Amygdala (tissue), 56 donors: ENCODE data around the gene VWCE.
"Not testable (repeated sequence)": the region's sequence is repeated elsewhere in the genome, so short reads cannot be mapped to it uniquely, and the experiment has no call there.

Source experiments
- DNase-seq, 56 donors: peaks; one replicate each; lab custom pipeline; 2025; lab: John Stamatoyannopoulos, UW

Gene VWCE

DNA sequence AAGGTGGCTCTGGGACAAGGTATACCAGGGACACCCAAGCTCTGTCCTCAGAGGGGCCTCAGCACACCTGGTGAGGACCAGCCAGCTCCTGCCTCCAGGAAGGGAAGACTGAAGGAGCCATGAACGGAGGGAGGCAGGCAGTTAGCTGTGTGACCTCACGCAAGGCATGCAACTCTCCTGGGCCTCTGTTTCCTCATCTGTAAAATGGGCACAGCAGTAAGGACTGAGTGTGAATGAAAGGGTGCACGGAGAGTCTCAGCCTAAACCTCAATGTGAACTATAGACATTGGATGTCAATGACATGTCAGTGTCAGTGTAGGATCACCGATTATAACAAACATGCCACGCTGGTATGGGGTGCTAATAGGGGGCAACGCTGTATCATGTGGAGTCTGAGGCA lies 35.8 kb downstream of the VWCE start:
- no peak for DNase-seq

DNA sequence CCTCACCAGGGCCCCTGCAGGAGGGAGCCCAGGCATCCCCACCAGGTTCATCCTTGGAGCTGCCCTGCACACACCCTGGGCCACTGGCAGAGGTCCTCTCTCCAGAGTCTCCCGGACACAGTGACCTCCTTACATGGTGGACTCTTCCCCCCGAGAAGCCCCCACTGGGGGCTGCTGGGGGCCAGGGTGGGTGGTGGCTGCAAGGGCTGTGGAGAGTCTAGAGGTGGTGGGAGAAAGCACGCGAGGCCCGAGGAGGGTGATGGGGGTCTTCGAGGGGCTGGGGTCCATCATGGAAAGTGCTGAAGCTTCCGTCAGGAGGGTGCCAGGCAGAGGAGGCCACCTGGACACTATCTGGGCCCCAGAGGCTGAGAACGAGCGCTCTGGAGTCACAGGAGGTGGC lies 36.6 kb downstream of the VWCE start:
- no peak for DNase-seq

DNA sequence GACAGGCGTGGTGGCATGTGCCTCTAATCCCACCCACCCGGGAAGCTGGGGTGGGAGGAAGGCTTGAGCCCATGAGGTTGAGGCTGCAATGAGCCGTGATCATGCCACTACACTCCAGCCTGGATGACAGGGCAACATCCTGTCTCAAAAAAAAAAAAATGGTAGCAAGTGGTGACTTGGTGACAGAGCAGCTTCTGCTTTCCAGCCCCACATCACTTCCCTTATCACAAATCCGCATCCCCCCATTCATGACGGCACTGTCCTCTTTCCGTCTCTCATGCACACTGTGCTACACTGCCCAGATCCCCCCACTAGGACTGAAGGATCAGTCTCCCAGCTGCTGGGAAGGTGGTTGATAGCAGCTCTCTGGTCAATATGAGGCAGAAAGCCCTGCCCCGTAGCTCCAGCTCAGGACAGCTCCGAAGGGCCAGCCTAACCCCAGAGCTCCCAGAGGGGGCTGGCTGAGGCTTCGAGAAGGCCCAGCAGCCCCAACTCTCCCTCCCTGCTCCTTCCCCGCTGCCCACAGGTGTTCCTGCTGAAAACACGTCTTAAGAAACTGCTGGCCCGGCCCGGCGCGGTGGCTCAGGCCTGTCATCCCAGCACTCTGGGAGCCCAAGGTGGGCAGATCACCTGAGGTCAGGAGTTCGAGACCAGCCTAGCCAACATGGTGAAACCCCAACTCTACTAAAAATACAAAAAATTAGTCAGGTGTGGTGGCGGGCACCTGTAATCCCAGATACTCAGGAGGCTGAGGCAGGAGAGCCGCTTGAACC lies 38.2 kb downstream of the VWCE start:
- no peak for DNase-seq

DNA sequence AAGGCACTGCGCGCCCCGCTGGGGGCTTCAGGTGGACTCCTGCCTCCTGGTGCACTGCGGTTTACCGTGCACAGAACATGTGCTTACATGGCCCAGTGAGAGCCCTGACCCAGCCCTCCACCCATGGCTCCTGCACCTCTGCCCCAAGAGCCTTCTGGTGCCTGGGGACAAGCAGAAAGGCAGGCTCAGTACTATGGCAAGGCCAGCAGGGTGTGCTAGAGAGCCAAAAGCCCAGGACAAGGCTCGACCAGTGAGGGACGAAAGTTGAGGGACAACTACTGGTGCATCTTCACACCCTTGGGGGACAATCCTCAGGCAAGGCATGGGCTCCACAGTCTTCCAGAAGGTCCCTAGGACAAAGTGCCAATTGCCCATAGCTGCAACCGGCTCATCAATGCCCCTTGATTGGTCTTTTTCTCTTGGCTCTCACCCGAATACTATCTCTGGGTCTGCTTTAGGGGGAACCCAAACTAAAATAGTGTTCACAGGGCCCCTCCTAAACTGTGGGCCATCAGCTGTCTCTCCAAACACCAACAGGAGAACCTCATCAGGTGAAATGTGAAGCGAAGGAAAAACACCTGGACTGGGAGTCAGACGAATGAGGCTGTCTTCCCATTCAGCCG lies 40.6 kb downstream of the VWCE start:
- peak in 35 of 56 donors; percentile 2 to 56 (median 23) for DNase-seq

DNA sequence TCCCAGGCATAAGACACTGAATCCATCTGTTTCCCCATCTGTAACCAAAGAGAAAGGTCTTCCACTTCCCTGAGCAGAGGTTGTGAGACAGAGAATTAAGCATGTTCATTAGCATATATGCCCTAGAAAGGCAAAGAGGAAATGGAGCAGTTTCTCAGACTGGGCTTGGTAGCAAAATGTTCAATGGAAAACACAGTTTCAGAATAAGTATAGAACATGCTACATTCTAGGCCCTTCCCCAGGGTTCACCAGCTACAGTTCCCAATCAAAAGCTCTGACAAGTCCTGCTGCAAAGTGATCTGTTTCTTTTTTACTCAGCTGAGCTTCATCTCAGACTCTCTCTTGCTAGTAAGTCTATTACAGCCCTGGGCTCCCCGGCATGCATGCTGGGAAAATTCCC lies 42.8 kb downstream of the VWCE start:
- not testable (repeated sequence) for DNase-seq

DNA sequence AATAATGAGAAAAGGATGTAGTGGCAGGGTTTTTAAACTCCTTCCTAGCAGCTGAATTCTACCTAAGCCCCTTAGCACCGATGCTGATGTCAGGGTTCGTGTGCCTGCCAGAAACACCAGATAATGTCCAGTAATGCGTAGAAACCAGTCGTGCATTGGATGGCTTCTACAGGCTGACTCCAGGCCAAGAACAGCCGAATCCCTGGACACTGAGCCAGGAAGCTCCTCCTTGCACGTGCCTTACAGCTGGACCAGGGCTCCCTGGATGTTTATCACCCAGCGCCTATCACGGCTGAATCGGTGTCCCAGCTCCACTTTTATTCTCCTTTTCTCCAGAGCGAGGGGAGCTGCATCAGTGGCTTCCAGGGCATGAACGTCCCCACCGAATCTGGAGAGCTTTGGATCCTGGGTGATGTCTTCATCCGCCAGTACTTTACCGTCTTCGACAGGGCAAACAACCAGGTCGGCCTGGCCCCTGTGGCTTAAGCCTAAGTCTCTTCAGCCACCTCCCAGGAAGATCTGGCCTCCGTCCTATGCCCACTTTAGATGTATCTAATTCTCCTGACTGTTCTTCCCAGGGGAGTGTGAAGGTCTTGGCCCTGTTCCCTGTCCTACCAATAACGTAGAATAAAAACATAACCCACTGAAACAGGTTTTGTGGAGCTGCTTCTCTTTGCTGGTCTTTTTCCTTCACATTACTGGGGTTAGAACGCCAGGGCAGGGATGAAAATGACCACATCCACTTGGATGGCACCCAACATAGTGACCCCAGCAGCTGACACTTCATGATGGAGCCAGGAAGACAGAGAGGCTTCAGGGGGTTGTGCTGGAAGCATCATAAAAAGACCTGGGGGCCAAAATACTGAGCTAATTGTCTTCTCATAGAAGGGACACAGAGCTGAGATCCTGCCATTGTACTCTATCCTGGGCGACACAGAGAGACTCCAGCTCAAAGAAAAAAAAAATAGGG lies 44.0 kb downstream of the VWCE start:
- DNase-seq = not testable (repeated sequence)

DNA sequence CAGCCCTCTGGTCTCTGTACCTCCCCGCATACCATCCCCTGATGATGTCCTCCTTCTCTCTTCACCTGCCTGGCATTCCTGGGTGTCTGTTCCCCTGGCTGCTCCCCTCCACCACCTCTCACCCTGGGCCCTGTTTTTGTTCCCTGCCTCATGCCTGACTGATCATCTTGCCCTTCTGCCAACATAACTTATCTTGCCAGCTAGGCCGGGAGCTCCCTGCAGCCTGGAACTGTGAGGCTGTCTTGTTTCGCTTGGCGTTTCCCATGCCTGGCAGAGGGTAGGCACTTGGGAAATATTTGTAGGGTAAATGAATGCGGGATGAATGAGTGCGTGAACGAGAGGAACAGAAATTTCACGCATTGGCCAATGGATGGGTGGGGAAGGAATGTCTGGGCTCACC lies 45.9 kb downstream of the VWCE start:
- DNase-seq = not testable (repeated sequence)

DNA sequence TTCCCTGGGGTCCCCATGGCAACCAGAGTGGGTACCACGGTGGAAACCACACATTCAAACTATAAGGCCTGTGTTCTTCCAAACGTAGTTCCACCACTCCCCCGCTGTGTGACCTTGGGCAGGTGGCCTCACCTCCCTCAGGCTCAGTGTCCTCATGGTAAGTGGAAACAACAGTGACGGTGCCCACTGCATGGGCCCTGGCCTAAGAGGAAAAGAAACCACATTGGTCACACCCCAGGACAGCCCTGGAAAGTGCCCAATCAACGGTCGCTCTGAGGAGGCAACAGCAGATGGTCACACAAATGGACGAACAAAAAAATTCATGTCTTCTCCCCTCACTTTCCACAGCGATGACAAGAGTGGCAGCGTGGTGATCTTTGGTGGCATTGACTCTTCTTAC lies 47.0 kb downstream of the VWCE start:
- DNase-seq = not testable (repeated sequence)

GRCh38 chr11:61245284-61245964 lies 49.7 kb downstream of the VWCE start:
- not testable (repeated sequence) for DNase-seq

- DNase-seq = not testable (repeated sequence)
Measured at GRCh38 chr11:61241526-61241925, 53.6 kb downstream of the VWCE start.

DNA sequence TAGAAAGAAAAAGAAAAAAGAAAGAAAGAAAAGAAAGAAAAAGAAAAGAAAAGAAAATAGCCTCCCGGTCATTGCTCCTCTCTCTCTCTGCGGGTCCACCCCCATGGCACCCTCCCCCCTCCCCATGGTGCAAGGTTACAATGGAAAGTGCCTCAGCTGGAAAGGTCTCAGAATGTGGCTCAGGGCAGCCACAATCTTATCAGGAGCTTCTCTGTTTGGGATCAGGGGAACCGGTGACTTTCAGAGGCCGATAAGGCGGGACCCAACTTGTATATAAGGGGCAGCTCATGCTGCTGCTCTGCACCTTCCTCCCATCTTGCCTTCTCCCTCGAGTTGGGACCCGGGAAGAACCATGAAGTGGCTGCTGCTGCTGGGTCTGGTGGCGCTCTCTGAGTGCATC lies 54.2 kb downstream of the VWCE start, which contains the start of gene PGA5:
PGA5 (plus strand) TSS at position 301 of the 400 bp plus-strand sequence; CDS start at position 353, 52 bp downstream.
- DNase-seq = not testable (repeated sequence)

DNA sequence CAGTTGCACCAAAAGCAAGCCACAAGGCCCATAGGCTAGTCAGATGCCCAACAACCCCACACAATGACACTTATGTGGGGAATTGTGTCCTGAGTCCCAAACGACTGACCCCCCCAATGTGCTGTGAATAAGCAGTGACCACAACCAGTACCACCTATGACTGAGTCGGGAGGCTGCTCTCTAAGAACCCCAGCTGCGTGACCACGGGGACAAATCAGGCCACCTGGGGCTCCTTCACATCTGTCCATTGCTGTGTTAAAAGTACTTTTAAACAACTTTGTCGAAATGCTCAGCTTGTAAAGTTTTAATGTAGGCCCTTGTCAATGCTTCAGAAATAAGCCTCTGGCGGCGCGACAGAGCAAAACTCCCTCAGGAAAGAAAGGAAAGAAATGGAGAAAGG lies 54.8 kb downstream of the VWCE start:
- DNase-seq = not testable (repeated sequence)

DNA sequence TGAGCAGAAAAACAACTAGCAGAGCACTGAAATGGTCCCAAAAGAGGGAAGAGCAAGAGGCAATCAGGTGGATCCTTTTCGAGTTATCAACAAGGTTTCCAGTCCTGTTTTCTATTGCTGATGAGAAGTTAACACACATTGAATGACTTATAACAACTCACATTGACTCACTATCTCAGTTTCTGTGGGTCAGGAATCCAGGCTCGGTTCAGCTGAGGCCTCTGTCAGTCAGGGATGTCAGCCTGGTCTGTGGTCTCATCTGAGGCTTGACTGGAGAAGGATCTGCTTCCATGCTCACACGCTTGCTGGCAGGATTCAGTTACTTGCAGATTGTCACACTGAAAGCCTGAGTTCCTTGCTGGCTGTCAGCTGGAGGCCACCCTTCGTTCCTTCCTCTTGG lies 58.0 kb downstream of the VWCE start:
- DNase-seq = not testable (repeated sequence)

DNA sequence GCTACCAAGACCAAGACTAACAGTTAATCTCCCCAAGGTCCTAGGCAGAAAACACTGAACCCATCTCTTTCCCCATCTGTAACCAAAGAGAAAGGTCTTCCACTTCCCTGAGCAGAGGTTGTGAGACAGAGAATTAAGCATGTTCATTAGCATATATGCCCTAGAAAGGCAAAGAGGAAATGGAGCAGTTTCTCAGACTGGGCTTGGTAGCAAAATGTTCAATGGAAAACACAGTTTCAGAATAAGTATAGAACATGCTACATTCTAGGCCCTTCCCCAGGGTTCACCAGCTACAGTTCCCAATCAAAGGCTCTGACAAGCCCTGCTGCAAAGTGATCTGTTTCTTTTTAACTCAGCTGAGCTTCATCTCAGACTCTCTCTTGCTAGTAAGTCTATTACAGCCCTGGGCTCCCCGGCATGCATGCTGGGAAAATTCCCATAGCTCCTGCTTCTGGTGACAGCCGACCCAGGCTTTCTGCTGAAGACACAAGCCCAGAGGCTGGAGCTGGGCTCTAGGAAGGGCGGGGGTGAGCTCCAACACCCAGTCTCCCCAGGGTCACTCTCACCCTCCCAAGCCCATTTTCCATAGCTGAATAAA lies 62.5 kb downstream of the VWCE start:
- not testable (repeated sequence) for DNase-seq

DNA sequence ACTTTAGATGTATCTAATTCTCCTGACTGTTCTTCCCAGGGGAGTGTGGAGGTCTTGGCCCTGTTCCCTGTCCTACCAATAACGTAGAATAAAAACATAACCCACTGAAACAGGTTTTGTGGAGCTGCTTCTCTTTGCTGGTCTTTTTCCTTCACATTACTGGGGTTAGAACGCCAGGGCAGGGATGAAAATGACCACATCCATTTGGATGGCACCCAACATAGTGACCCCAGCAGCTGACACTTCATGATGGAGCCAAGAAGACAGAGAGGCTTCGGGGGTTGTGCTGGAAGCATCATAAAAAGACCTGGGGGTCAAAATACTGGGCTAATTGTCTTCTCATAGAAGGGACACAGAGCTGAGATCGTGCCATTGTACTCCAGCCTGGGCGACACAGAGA lies 63.5 kb downstream of the VWCE start:
- DNase-seq = not testable (repeated sequence)

DNA sequence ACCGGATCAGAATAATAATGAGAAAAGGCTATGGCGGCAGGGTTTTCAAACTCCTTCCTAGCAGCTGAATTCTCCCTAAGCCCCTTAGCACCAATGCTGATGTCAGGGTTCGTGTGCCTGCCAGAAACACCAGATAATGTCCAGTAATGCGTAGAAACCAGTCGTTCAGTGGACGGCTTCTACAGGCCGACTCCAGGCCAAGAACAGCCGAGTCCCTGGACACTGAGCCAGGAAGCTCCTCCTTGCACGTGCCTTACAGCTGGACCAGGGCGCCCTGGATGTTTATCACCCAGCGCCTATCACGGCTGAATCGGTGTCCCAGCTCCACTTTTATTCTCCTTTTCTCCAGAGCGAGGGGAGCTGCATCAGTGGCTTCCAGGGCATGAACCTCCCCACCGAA lies 64.1 kb downstream of the VWCE start:
- DNase-seq = not testable (repeated sequence)

DNA sequence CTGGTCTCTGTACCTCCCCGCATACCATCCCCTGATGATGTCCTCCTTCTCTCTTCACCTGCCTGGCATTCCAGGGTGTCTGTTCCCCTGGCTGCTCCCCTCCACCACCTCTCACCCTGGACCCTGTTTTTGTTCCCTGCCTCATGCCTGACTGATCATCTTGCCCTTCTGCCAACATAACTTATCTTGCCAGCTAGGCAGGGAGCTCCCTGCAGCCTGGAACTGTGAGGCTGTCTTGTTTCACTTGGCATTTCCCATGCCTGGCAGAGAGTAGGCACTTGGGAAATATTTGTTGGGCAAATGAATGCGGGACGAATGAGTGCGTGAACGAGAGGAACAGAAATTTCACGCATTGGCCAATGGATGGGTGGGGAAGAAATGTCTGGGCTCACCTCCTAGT lies 65.7 kb downstream of the VWCE start:
- not testable (repeated sequence) for DNase-seq

DNA sequence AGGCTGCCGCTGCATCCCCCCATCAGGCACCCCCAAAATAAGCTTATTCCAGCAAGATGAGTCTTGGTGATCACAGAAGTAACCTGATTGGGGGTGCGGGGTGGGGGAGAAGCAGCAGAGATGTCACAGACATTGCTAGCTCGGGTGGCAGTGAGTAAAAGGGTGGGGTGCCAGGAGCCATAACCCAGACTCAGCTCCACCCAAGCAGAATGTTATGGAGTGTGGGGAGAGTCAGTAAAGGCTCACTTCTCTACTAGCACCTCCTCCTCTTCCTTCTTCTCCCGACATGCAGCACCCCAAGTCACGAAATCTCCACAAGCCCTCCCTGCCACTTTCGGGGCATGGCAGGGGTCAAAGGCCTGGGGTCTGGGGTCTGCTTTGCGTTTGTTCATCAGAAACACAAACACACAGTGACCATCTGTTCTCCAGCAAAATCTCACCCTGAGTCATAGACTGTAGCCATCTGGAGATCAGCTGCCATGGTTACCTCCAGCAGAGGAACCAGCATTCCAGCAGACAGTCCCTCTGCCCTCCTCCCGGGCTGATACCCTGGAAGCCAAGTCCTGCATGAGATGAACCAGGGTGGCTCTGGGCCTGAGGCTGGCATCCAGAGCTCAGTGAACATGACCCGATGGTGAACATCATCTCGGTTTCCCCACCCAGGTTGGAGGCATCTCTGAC lies 68.5 kb downstream of the VWCE start:
- not testable (repeated sequence) for DNase-seq

- DNase-seq = not testable (repeated sequence)
Measured at GRCh38 chr11:61222692-61223091, 72.4 kb downstream of the VWCE start.
